PC-9 (cell line): ENCODE data around the gene GPR68.

Experiments used
- EZH2 ChIP-seq: fragments of 200-600 bp; sonication (generic); IDR thresholded peaks from 2 replicates; pipeline ENCODE4 v1.8.0; 2017; ENCODE audit warnings: antibody characterized with exemption, low read depth
- TF ChIP-seq, protein P1 (sequence below): fragments of 200-600 bp; sonication (generic); conservative IDR thresholded peaks from 2 replicates; pipeline ENCODE4 v1.6.1; 2017; ENCODE audit warnings: mixed run types, antibody characterized with exemption, mild to moderate bottlenecking, moderate library complexity

DNA sequence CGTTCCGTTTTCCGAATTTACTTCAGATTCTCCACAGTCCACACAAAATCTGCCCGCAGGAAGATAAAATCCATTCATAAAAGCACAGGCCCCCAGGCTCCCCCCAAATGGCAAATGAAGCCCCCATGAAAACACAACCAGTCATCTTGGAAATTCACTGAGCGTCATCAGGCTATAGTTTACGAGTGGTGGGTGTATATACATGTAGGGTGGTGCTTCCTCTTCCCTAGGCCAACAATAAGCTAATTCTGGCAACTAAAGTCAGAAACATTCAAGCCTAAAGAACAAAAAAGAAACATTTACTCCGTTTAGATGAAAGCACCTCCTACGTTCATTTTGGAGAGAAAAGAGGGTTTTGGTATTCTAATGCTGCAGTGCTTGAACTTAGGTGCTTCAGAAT lies 5.8 kb downstream of the GPR68 start:
- TF ChIP-seq EZH2 = no peak
- TF ChIP-seq, protein P1, sequence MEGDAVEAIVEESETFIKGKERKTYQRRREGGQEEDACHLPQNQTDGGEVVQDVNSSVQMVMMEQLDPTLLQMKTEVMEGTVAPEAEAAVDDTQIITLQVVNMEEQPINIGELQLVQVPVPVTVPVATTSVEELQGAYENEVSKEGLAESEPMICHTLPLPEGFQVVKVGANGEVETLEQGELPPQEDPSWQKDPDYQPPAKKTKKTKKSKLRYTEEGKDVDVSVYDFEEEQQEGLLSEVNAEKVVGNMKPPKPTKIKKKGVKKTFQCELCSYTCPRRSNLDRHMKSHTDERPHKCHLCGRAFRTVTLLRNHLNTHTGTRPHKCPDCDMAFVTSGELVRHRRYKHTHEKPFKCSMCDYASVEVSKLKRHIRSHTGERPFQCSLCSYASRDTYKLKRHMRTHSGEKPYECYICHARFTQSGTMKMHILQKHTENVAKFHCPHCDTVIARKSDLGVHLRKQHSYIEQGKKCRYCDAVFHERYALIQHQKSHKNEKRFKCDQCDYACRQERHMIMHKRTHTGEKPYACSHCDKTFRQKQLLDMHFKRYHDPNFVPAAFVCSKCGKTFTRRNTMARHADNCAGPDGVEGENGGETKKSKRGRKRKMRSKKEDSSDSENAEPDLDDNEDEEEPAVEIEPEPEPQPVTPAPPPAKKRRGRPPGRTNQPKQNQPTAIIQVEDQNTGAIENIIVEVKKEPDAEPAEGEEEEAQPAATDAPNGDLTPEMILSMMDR = no peak
